T-helper 22 cell (primary cell): ENCODE data around the gene EDDM13.
"Not testable (repeated sequence)": the region's sequence is repeated elsewhere in the genome, so short reads cannot be mapped to it uniquely, and the experiment has no call there.

ENCODE experiments used
- DNase-seq: peaks from one replicate; pipeline ENCODE4 v3.0.0-alpha.2; 2020; ENCODE audit warnings: low read depth

The EDDM13 gene

GRCh38 chr19:56295531-56296455 lies 23.2 kb downstream of the EDDM13 start:
- no peak for DNase-seq

- no peak for DNase-seq
These were observed 24.5 kb downstream of the EDDM13 start for GRCh38 chr19:56297010-56297409.

- no peak for DNase-seq
These were observed 27.1 kb downstream of the EDDM13 start for GRCh38 chr19:56299688-56300087.

GRCh38 chr19:56301155-56301554 lies 28.6 kb downstream of the EDDM13 start:
- no peak for DNase-seq

- DNase-seq = no peak
These were observed 29.5 kb downstream of the EDDM13 start for GRCh38 chr19:56301886-56302620.

GRCh38 chr19:56304243-56304642 lies 31.7 kb downstream of the EDDM13 start:
- no peak for DNase-seq

- DNase-seq = no peak
These were observed 33.5 kb downstream of the EDDM13 start for GRCh38 chr19:56306016-56306415.

GRCh38 chr19:56307062-56307461 lies 34.5 kb downstream of the EDDM13 start:
- DNase-seq = not testable (repeated sequence)

- no peak for DNase-seq
These were observed 36.2 kb downstream of the EDDM13 start for GRCh38 chr19:56308792-56309191.

- DNase-seq = peak; percentile 8
These were observed 37.1 kb downstream of the EDDM13 start for GRCh38 chr19:56309511-56310185.

- DNase-seq = no peak
These were observed 37.9 kb downstream of the EDDM13 start for GRCh38 chr19:56310462-56310861.

- no peak for DNase-seq
These were observed 39.8 kb downstream of the EDDM13 start for GRCh38 chr19:56312342-56312741.

- no peak for DNase-seq
These were observed 40.5 kb downstream of the EDDM13 start for GRCh38 chr19:56312787-56313657.

- no peak for DNase-seq
These were observed 41.5 kb downstream of the EDDM13 start for GRCh38 chr19:56314018-56314380.

- DNase-seq = peak; percentile 96
These were observed 42.0 kb downstream of the EDDM13 start, which contains the start of gene ZSCAN5A for GRCh38 chr19:56314381-56315076. Gene ZSCAN5A (minus strand): TSS chr19:56314839. CDS start chr19:56225046, 89,793 bp downstream.

- DNase-seq = peak; percentile 87
These were observed 42.7 kb downstream of the EDDM13 start for GRCh38 chr19:56315077-56315828.

GRCh38 chr19:56316728-56317127 lies 44.2 kb downstream of the EDDM13 start:
- no peak for DNase-seq

GRCh38 chr19:56317749-56318148 lies 45.2 kb downstream of the EDDM13 start:
- no peak for DNase-seq

- DNase-seq = no peak
These were observed 47.4 kb downstream of the EDDM13 start for GRCh38 chr19:56319991-56320390.
